ENCODE measurements around the gene CCDC127.
"Not testable (repeated sequence)": the region's sequence is repeated elsewhere in the genome, so short reads cannot be mapped to it uniquely, and the experiment has no call there.

Gene CCDC127

DNA sequence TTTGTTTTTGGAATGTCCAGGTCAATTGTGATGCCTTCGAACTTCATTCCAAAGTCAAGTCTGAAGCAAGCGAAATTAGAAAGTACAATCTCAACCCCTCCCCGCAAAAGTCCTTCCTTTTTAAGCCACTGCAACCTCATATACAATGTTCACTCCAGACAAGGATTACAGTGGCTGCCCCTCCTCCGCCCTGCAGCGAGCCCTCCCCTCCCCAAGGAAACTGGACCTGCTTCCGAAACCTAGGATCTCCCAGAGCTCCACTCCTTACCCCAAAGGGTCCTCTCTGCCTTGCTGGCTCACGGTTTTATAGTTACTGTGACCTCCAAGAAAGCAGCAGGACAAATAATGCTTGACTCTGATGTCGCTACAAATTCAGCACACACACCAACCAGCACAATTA, 16.3 kb downstream of the CCDC127 start:
- no peak for DNase-seq

DNA sequence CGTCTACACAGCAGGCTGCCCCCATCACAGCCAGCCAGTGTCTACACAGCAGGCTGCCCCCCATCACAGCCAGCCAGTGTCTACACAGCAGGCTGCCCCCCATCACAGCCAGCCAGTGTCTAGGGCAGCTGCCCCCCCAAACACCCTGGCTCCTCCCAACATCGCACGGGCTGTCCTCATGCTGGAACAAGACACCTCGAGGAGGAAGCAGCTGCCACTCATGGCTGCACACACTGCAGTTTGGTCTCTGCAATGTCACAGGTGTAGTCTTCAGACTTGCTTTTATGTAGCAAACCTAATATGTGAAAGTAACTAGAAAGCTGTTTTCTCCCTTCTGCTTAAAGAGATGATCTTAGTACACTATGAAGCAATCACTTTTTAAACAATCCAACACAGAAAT, 17.0 kb downstream of the CCDC127 start:
- no peak for DNase-seq

GRCh38 chr5:199950-200645, 17.9 kb downstream of the CCDC127 start:
- DNase-seq, result no peak

DNA sequence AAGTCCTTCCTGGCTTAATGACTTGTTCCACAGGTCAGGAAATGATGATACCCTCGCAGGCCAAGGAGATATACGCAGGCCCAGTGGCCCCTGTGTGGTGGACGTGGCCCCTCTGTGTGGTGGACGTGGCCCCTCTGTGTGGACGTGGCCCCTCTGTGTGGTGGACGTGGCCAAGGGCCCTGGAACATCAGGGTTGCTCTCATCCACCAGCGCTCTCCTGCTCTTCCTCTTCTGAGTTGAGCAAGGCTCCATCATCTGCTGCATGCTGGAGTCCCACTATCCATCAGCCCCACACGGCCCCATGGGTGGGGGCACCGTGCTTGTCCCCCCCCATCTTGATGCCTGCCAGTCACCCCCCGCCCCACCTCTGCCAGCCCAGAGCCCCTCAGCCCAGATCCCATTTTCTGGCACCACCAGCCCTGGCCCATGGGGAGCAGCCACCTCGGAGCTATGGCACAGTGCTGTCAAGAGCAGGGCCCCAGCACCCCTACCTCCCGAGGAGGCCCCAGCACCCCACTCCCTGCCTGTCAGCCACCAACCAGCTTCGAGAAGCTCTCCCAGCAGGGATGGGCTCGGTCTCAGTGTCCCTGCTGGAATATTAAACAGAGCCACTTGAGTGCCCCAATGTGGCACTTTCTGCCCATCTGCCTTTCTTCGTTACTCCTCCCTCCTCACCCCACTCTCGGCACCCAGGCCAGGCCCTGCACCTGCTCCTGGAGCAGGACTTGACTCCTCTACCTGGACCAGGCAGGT, 18.6 kb downstream of the CCDC127 start:
- no peak for DNase-seq

DNA sequence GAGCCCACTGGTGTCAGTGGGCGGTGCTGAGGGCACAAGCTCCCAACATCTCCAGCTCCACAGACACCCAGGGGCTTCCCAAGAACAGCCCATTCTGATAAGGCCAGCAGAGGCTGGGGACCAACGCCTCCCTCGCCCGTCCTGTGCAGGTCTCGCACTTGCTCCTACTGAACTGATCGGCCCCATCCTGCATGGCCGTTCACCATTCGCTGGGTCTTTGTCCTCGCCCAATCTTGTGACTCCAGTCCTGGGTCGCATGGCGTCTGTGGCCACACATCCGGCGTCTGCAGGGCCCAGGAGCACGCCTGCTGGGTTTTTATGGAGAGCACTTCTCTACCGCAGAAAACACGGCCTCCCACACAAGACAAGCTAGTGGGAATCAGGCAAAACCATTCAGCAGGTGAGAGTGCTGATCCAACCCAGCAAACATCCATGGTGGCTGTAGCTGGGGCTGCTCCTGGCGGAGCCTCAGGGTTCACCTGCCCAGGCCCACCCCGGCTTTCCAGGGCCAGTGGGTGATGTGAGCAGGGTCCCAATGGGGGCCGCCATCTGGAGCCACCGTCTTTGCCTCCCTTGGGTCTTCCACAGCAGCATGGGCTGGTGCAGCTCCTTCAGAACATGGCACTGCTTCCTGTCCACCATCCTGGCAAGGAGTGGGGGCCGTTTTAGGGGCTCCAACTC, 19.3 kb downstream of the CCDC127 start:
- no peak for DNase-seq

- no peak for DNase-seq
Measured at GRCh38 chr5:197892-198489, 20.0 kb downstream of the CCDC127 start.

GRCh38 chr5:197031-197430, 20.9 kb downstream of the CCDC127 start:
- DNase-seq, result not testable (repeated sequence)

DNA sequence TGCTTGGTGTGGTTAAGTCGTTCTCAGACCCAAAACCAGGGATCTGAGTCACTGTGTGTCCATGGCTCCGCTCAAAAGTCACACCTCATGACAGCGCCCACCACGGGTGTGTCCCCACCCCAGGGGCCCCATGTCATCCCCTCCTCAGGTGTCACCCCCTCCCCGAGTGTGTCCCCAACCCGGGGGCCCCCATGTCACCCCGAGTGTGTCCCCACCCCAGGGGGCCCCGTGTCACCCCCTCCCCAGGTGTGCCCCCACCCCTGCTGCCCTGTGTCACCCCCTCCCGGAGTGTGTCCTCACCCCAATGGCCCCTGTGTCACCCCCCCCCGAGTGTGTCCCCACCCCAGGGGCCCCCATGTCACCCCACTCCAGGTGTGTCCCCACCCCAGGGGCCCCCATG, 21.6 kb downstream of the CCDC127 start:
- DNase-seq, result no peak

- DNase-seq, result no peak
Measured at GRCh38 chr5:195401-196160, 22.4 kb downstream of the CCDC127 start.

GRCh38 chr5:194603-195209, 23.2 kb downstream of the CCDC127 start:
- DNase-seq, result no peak

DNA sequence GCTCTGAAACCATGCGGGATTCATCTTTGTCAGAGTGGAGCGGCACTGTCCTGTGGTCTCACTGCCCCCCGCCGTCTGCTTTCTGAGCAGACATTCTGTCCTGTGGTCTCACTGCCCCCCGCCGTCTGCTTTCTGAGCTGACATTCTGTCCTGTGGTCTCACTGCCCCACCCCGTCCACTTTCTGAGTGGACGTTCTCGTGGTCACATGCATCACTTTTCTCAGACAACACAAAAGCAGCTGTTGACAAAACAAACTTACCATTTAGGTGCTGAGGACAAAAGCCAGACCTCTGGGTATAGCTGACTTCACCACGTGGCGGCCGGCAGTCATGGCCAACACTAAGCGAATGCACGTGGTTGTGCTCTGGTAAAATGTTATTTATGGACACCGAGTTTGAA, 23.9 kb downstream of the CCDC127 start:
- DNase-seq, result no peak

- DNase-seq, result no peak
Measured at GRCh38 chr5:192970-193831, 24.8 kb downstream of the CCDC127 start.

DNA sequence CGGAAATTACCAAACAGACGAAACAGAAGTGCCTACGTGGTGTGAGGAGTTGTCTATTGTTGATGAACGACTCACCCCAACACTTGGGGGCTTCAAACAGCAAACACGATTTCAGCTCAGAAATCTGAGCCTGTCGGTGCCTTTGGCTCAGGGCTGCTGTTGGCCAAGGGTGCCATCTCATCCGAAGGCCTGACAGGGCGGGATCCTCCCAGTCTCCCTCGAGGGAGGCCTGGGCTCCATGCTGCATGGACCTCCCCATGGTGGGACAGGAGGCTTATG, 25.3 kb downstream of the CCDC127 start:
- no peak for DNase-seq

DNA sequence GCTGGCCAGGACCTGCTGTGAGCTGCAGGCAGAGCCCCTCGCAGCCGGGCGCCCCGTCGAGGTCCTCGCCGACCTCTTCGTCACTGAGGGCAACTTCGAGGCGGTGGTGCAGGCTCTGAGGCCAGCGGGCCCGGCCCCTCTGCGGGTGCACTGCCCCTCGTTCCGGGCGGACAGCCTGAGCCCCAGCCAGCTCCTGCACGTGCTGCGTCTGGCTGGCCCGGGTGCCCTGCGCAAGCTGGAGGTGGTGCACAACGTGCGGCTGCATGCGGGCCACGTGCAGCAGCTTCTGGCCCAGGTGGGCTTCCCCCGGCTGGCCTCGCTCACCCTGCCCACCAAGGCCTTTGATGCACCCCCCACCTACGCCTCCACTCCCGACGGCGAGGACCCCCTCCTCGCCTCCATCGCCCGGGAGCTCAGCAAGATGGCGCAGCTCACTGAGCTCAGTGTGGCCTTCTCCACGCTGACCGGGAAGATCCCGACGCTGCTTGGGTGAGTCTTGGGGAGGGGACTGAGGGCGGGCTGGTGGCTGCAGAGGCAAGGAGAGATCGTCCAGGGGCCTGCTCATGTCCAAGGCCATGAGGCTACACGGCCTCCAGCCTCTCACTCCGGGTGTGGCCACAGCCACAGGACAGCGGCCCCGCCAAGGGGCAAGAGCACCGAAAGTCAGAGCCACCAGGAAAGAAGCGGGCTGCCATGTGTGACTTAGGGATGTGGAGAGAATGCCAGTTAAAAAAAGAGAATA, 25.8 kb downstream of the CCDC127 start:
- no peak for DNase-seq

- no peak for DNase-seq
Measured at GRCh38 chr5:191036-191948, 26.7 kb downstream of the CCDC127 start, which contains the start of gene LRRC14B. Gene LRRC14B (plus strand): TSS chr5:191495. CDS start chr5:191539, 44 bp downstream.

DNA sequence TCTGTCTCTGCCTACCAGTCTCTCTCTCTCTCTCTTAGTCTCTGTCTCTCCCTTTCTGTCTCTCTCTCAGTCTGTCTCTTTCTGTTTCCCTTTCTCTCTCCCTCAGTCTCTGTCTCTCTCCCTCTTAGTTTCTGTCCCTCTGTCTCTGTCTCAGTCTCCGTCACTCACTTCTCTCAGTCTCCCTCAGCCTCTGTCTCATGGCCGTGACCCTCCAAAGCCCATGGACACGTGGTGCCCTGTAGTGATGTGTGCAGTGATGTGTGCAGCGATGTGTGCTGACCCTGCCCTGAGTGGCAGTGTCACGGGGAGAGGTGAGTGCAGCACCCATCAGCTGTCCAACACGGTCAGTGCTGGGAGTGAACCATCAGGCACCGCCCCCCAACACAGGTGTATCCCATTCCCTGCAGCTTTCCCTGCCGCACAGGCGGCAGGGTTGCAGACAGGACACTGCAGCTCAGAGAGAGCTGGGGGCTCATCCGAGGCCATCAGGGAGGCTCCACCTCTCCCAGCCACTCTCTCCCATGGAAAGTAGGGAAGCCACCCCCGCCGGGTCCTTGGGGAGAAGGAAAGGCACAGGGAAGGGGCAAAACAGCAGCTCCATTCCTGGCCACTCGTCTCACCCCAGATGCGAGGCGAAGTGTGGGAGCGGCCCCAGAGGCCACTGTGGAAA, 27.5 kb downstream of the CCDC127 start:
- no peak for DNase-seq

DNA sequence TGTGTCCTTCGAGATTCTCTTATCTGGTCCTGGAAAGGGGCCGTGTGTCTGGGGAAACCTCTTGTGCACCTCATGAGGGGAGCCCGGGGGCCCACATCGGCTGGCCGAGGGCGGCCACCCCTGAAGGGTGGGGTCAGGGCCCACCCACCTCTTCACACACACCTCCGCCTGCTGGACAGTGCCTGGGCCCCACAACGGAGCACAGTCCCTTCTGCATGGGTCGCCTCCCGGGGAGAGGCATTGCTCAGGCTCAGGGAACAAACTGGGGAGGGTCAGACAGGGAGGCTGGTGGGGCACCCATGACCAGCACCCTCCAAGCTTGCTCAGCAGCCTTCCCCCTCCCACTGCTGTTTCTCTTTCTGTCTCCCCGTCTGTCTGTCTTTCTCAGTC, 28.0 kb downstream of the CCDC127 start:
- no peak for DNase-seq

DNA sequence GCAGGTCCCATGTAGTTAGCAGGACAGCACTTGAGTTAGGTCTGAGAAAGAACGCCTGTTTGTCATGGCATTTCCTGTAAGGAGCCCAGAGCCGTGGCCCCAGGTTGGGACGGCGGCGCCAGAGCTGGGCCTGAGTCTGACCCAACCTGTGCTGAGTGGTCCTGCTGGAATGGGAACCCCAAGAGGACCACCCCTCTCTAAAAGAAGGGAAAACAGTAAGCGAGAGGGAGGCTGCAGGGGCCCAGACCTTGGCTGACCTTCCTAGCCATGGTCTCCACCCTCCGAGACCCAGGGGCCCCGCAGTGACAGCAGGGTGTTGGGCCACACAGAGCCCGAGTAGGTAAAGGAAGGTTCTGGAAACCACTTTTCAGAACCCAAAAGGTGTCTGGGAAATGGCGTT, 28.5 kb downstream of the CCDC127 start:
- no peak for DNase-seq
